ENCODE data around the gene ZNF506.
"Not testable (repeated sequence)": the region's sequence is repeated elsewhere in the genome, so short reads cannot be mapped to it uniquely, and the experiment has no call there.

ZNF506 gene

DNA sequence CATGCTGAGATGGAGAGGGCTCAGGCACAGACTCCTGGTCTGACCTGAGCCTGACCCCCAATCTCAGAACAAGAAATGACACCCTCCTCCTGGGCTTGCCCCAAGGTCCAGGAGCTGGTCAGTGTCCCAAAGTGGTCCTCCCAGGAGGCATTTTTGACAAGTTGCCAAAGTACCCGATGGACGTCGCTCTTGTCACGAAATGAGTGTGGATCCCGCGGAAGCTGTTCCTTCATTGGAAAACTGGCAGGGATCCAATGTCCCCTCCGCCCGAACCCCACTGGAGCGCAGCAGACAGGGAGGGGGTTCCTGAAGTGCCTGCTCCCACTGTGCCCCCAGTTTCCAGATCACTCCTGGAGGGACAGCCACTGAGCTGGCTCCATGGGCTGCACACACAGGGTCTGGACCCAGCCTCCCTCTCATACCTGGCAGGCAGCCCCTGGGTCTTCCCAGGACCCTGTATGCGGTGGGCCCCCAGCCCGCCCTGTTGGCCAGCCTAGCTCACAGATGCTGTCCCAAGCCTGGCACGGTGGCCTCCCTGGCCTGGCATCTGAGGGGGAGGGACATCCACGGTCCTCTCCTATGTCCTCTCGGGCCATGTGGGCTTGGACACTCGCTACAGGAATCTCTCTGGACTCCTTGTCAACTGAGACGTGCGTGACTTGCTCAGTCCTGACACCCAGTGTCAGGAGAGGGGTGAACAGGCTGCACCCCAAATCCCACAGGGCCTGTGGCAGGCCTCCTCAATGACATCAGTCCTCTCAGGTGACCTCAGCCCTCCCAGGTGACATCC, 75.9 kb downstream of the ZNF506 start:
- DNase-seq (ENCODE audit: low read depth in 2 of 3, low spot score in 2 of 3): no peak

DNA sequence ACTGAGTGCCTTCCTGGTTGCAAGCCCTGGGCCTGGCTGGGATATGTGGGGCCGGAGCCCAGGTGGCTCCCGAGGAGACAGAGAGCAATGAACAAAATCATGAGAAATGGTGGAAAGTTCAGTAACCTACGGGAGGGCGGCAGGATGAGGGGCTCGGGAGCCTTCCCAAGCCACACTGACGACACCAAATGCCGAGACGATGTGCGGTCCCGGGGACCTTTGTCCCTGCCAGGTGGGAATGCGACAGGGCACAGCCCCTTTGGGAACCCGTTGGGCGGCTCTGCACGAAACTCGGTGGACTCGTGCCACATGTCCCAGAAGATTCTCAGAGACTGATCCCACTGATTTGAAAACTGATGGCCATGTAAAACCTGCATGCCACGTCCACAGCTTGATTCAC, 76.9 kb downstream of the ZNF506 start:
- no peak for DNase-seq (ENCODE audit: low read depth in 2 of 3, low spot score in 2 of 3)

DNA sequence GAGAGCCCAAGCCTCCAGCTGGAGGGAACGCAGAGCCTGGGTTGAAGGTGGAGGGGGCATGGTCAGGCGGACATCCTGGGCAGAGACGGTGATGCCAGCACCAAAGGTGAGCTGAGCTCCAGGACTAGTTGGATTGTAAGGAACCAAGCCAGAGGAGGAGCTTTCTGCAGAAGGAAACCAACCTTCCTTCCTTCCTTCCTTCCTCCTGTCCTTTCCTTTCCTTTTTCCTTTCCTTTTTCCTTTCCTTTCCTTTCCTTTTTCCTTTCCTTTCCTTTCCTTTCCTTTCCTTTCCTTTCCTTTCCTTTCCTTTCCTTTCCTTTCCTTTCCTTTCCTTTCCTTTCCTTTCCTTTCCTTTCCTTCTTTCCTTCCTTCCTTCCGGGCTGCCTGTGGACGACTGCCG, 77.6 kb downstream of the ZNF506 start:
- not testable (repeated sequence) for DNase-seq (ENCODE audit: low read depth in 2 of 3, low spot score in 2 of 3)

GRCh38 chr19:19743176-19743575, 78.4 kb downstream of the ZNF506 start:
- DNase-seq (ENCODE audit: low read depth in 2 of 3, low spot score in 2 of 3): no peak

GRCh38 chr19:19742773-19743172, 78.8 kb downstream of the ZNF506 start:
- DNase-seq (ENCODE audit: low read depth in 2 of 3, low spot score in 2 of 3): no peak
